GM19438 (cell line): ENCODE measurements around the gene ARHGEF2.
A peak's percentile ranks its signal among the peaks of the same experiment; 100 is the strongest.

Experiments used
- ATAC-seq: cut with Tn5 transposase; IDR thresholded peaks from one replicate; pipeline ENCODE4 v1.9.1; 2021; ENCODE audit warnings: low read depth; ENCODE audit not compliant: unreplicated experiment

The ARHGEF2 gene

DNA sequence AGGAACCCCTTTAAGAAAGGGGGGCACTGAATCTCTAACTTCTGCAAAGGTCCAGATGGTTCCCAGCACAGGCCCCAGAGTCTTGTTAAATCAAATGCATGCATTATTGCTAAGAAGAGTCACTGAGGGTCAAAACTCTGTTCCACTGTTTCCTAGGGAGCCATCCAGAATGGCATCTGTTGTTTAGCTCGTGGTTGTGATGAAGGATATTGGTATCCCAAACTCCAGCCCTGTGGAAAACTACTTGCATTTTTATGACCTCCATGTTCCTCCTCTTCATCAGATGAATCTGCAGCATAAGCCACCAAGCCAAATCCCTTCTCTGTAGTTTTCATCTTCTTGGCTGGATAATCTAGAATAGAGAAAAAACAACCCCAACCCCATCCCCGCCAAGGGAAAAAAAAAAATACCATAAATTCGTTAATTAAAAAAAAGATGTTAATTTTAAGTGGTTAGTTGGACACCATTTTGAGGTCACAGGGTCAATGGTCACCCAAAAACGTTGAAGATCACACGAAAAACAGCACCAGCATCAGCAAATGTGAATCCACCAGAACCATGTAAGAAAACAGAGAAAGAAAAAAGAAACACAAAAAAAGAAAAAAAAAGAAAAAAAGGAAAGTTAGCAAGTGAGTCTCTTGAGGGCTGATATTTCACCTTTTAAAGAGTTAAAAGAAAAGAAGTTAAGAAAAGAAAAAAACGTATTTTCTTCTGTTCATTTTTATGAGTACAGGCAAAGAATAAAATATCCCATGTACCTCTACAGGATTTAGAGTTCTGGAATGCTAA is 64.2 kb downstream of the ARHGEF2 start:
- no peak for ATAC-seq

DNA sequence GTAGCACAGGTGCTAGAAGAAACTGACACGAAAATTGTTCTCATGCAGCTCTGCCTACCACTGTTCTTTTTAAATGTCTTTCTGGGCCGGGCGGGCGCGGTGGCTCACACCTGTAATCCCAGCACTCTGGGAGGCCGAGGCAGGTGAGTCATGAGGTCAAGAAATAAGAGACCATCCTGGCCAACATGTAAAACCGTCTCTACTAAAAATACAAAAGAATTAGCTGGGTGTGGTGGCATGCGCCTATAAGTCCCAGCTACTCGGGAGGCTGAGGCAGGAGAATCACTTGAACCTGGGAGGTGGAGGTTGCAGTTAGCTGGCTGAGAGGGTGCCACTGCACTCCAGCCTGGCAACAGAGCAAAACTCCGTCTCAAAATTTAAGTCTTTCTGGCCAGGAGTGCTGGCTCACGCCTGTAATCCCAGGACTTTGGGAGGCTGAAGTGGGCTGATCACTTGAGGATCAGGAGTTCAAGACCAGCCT is 66.3 kb downstream of the ARHGEF2 start:
- ATAC-seq: no peak

DNA sequence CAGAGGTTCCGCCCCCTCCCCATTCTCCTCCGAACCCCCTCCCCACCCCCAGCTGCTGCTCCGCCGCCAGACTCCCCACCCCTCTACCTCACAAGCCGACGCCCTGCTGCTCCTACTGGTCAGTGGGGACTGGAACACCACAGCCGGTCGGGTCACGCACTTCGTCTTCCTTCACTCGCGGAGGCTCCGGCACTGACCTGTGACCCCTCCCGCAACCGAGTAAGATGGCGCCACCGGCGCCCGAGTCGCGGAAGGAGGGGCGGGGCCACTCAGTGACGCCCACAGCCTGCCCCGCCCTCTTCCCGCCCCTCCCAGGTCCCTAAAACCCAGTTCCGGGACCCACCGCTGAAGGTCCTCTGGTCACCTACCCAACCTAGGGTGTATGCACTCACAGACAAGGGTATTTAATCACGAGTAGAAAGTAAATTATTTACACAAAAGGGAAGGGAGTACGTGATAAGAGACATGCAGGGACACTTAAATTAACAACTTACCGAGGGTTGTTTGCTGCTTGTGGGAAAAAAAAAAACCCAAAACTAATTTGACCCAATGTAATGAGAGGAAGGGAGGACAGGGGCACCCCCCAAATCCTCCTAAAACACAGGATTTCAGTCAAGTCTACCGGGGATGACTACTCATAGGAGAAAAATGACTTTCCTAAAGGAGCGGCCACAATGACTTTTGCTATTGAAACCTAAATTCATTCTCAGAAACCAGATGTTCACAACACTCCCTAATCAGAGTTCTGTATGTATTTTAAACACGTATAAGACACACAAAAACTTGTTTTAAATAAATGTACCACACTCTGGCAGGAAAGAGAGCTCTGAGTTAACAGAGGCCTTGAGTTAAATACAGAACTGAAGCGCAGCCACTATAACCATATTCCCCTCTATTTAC is 66.9 kb downstream of the ARHGEF2 start, which contains the start of gene RIT1:
Gene RIT1 (minus strand): TSS at position 194 of the 900 bp plus-strand sequence. CDS start 588 bp downstream, outside the sequence.
- ATAC-seq: peak; percentile 87

DNA sequence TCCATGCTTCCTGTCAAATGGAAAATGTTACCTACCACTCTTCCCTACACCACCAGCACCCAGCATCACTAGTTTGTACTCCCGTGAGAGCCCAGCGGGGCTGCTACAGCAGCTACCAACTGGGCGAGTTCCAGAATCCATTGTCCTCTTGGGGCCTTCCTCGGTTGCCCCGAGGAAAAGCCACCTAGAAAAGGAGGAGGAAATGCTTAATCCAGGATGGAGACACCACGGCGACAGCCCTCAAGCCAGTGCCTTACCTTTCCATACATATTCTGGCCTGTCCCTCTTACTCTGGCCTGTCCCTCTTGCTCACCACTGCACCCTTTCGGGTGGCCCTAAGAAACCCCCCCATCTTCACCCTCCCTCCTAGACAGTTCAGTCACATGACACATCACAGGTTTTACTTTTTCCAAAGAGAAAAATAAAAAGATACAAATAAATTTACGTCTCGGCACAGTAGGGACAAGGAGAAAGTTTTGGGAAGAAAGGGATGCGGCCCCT is 67.7 kb downstream of the ARHGEF2 start:
- ATAC-seq: no peak

DNA sequence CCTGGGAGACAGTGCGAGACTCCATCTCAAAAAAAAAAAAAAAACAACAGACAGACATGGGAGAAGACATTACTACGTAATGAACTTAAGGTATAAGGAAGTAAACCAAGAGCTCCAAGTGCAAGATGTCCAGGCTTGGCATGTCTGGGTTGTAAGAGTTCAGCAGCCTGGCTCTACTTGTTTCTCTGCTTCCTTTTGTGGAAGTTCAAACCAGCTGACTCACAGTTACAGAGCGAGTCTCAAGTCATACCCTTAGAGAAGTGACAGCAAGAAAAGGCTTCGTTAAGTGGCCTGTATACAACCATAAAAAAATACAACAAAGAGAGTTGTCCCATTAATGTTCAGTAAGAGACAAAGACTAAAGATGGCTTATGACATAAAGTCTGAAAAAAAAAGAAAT is 68.5 kb downstream of the ARHGEF2 start:
- ATAC-seq: no peak

DNA sequence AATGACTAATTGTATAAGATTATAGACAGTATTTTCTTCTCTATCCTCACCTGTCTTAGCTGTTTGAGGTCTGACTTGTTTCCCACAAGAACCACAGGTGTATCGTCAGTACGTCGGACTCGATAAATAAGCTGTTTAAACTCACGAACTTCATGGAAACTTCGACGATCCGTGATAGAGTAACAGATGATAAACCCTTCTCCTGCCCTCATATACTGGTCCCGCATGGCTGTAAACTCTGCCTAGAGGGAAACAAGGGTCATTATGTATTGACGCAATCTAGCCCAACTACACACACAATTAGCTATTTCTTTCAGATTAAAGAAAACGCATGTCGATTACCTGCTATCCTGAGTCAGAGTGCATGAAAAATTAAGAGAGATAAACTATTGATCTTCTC is 74.1 kb downstream of the ARHGEF2 start:
- no peak for ATAC-seq

DNA sequence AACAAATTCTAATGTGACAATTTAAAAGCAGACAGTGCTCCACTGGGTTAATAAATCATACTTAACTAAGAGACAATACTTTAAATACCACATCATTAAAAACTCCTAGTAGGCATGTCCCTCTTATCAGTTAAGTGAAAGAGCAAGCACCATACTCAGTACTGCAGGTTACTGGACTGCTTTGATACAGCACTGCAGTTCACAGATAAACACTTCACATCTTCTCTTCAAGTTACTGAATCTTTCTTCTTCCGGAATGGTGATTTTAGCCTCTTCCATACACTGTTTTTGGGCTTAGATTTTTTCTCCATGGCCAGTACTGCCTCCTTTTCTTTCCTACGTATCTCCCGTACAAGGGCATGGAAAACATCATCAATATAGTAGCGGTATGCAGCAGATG is 78.2 kb downstream of the ARHGEF2 start:
- no peak for ATAC-seq

DNA sequence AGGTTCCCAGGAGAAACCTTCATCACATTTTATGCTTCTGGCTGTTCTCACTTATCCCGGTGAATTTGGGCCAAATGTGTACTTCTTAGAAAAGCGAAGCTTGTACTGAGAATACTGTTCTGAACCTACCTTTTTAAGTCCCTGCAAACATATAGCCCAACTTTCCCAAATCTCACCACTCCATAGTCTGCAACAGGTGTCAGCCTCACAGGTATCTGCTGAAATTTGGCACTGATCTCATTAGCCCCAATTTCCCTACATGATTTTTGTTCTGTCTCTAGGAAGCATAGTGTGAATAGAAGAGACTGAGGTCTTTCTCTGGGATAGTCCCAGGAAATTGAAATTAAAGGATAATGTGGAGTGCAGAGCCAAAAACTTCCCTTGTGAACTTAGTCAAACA is 78.7 kb downstream of the ARHGEF2 start:
- no peak for ATAC-seq

DNA sequence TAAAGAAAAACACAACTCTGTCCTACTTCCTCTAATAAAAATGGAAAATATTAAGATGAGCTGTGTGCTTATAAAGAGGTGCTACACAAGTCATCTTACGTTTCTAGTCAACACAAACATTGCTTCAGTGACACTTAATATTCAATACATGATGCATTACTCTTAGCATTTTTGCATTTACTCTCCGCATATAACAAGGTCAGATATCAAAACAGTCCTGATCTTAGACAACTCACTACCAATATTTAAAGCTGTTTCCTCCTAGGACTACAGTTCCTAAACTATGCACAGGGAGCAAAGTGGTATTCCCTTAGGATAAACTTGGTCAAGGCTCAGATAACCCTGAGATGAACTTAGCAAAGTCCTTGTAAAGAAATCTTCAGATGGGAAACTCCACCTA is 79.5 kb downstream of the ARHGEF2 start:
- no peak for ATAC-seq

DNA sequence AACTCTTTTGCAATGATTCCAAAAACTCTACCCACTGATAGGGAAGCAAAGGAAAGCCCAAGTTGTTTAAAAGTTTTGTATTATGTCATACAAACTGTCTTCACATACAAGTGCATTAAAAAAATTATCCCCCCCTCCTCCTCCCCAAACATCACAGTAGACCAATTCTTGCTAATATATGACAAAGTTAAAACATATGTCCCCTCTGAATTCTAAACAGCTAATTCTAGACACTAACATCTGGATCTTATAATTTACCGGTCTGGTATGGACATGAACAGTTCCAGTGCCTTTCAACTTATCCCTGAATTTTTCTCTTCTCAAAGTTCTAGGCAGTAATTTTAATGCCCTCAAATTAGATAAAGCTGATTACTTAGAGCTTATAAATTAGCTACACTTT is 80.6 kb downstream of the ARHGEF2 start:
- no peak for ATAC-seq
